GM12873 (cell line): ENCODE results near the gene RAB15.
A peak's percentile ranks its signal among the peaks of the same experiment; 100 is the strongest.

ENCODE experiments used
- TF ChIP-seq, protein P1 (sequence below): IDR thresholded peaks from 2 replicates; pipeline ENCODE4 v1.5.1; 2012; ENCODE audit warnings: low read depth, mild to moderate bottlenecking, moderate library complexity, low read length, control low read depth; ENCODE audit not compliant: insufficient read depth; ENCODE audit errors: missing control alignments

The RAB15 gene

DNA sequence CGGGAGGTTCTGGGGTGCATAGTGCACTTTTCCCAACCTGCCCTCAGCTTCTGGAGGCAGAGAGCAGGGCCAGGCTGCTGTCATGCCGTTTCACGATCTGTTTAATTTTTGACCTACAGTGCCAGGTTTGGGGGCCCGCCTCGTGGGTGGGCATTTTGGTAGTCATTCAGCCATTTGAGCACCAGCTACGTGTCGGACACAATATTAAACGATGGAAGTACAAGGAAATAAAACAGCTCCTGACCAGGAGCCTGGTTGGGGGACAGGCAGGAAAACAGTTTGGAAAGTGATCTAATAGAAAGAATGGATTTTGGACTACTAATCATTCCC lies 15.3 kb upstream of the RAB15 start:
- TF ChIP-seq, protein P1, sequence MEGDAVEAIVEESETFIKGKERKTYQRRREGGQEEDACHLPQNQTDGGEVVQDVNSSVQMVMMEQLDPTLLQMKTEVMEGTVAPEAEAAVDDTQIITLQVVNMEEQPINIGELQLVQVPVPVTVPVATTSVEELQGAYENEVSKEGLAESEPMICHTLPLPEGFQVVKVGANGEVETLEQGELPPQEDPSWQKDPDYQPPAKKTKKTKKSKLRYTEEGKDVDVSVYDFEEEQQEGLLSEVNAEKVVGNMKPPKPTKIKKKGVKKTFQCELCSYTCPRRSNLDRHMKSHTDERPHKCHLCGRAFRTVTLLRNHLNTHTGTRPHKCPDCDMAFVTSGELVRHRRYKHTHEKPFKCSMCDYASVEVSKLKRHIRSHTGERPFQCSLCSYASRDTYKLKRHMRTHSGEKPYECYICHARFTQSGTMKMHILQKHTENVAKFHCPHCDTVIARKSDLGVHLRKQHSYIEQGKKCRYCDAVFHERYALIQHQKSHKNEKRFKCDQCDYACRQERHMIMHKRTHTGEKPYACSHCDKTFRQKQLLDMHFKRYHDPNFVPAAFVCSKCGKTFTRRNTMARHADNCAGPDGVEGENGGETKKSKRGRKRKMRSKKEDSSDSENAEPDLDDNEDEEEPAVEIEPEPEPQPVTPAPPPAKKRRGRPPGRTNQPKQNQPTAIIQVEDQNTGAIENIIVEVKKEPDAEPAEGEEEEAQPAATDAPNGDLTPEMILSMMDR, result no peak

DNA sequence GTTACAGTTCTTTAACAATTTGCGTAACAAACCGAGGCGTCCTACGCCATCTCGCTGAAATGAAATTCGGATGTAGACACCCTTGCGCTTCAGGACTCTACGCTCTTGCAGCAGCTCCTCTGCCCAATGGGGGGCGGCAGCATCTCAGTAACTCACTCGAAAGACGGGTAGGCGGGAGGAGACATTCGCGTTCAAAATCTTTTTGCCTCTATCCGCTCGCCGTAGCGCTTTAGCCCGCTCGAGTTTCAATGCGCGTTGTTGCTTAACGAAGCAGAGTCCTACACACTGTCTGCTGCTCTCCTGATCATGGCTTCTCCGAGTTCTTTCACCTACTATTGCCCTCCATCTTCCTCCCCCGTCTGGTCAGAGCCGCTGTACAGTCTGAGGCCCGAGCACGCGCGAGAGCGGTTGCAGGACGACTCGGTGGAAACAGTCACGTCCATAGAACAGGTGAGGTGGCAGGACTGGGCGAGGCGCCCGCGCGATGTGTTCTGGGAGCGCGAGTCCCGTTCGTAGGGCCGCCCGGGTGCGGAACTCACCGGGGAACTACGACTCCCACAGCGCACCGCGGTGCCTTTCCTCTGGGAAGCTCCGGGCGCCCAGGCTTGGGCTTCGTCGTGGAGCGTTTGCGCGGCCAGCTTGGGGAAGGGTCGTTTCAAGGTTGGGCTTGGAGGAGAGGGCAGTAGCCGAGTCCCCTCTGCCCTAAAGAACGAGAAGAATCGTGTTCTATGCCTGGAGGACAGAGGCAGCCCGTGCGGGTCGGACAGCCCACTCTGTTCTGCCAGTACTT lies 14.7 kb upstream of the RAB15 start, which contains the start of gene FNTB:
Gene FNTB (plus strand): TSS at position 248 of the 790 bp plus-strand sequence. CDS start 59 bp downstream, at position 307.
- TF ChIP-seq, protein P1, result peak; percentile 90

DNA sequence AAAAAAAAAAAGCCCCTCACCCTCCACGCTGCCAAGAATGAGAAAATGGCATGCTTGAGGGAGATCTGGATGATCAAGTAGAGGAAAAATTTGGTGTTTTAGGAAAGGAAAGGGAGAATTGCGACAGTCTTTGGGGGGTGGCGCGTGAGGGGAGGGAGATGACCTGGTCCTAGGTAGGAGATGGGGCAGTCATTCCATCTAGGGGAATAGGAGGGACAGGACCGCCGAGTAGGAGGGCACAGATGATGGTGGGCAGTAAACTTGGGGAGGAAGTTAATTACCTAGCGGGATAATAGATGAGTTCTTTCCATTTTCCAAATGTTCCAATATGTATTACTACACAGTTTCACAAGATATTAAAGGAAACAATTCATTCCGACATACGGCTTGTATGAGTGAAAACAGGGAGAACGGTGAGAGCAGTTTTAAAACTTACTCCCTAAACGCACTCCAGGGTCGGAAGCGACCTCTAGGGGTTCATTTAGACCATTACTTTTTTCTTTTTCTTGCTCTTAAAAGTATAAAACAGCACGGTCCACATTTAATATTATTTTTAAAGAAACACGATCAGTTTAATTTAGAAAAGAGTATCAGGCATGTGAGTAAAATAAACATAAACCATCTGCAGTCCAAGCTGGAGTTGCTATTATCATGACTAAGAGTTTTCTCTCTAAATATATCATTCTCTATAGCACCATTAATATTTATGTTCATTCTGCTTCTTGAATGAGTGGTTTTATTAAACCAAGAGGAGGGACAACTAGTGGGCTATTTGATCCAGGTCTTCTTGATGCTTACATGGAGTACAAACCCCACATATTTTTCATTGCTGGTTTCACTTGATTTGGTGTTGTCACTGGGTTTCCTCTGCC lies 11.5 kb upstream of the RAB15 start:
- TF ChIP-seq, protein P1, result peak; percentile 72

DNA sequence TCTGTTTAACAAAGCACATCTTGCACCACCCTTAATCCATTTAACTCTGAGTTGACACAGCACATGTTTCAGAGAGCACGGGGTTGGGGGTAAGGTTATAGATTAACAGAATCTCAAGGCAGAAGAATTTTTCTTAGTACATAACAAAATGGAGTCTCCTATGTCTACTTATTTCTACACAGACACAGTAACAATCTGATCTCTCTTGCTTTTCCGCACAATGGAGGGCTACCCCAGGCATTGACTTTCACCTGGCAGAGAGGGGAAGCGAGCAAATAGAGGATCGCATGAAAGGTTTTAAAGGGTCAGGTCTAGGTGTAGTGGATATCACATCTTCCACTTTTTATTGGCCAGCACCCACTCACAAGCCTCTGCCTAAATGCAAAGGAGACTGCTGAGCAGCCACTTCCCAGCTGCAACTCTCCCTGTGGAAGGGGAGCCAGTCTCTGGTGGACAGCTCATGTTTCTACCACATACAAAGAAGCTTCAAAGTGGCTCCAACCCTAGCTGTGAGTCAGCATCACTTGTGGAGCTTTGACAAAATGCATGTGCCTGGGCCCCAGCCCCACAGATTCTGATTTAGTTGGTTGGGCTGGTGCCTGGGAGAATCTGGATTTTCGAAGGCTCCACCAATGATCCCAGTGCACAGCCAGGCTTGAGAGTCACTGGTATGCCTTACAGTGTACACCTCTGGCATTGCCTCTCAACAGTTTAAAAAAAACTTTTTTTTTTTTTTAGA lies 7.4 kb upstream of the RAB15 start:
- TF ChIP-seq, protein P1, result no peak

DNA sequence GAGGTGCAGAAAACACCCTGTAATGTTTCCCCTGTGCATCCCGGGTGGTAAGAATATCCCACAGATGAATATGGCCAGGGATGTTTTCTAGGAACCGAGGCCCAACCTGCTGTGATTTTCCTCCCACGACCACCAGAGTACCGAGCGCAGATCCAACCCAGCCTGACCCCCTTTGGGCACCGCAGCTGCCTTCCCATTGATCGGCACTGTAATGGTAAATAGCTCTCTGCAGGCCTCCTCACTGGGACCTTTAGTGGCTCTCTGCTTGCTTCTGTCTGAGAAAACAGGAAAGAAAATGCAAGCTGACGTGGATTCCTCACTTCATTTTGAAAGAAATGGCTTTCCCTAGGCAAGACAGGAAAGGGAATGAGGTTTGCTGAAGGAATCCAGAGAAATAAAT lies 2.4 kb upstream of the RAB15 start:
- TF ChIP-seq, protein P1, result no peak

DNA sequence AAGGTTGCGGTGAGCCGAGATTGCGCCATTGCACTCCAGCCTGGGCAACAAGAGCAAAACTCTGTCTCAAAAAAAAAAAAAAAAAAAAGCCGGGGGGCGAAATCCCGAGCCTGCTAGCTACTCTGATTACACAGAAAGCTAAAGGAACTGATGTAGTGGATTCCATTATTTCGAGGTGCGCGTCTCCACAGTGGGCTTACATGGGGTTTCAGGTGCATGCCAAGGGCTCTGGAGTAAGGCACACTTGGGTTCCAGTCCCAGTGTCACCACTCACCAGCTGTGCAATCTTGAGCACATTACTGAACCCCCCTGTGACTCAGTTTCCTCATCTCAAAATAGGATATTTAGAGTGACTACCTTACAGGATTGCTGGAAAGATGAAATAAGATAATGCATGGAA lies 1.7 kb upstream of the RAB15 start:
- TF ChIP-seq, protein P1, result no peak

DNA sequence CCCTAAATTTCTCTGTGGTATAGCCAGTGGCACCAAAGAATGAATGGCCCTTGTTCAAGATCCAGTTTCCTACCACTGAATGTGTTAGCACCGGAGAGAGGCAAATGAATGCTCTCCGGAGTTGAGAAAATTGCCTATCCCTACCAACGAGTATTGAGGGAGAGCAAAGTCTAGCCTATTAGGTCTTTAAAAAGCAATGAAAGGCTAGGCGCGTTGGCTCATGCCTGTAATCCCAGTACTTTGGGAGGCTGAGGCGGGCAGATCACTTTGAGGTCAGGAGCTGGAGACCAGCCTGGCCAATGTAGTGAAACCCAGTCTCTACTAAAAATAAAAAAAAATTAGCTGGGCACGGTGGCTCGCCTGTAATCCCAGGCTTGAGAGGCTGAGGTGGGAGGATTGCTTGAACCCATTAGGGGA lies 898 bp upstream of the RAB15 start:
- TF ChIP-seq, protein P1, result no peak
